ENCODE data around the gene UCHL3. TPM values are rescaled to one million over a fixed set of nuclear protein-coding genes. Genes with fewer than 3 reads are reported as not detected.

UCHL3 gene
- total and polyA plus RNA-seq, 9 of the 15 experiments (the other 6 are each of a cell fraction or from before 2014, with no cell fraction given): 42.2 to 112 (median 85.4) TPM

- TF ChIP-seq ARID4B (CRISPR knock-in tag; IDR thresholded peaks at IDR 0.05) (peak; percentile 80; the same call in 1 of the 2 replicates), POLR2AphosphoS5 (IDR thresholded peaks at IDR 0.05; ENCODE audit: control insufficient read depth, insufficient read depth, low read depth, low read length) (0 out of 2 replicates have a peak, but pooled peaks have one; percentile 16), LARP7 (IDR thresholded peaks at IDR 0.05) (no peak), TAF9B (IDR thresholded peaks at IDR 0.05; ENCODE audit: partially characterized antibody) (no peak), ZNF586 (CRISPR knock-in tag; conservative IDR thresholded peaks at IDR 0.05) (no peak), ZNF609 (CRISPR knock-in tag; IDR thresholded peaks at IDR 0.05; ENCODE audit: borderline replicate concordance) (no peak), ZNF77 (CRISPR knock-in tag; IDR thresholded peaks at IDR 0.05) (no peak), CXXC5 (CRISPR knock-in tag; IDR thresholded peaks at IDR 0.05) (peak; percentile 60), ELK3 (CRISPR knock-in tag; IDR thresholded peaks at IDR 0.05) (no peak), ZNF398 (CRISPR knock-in tag; IDR thresholded peaks at IDR 0.05) (no peak), DIDO1 (tag; IDR thresholded peaks at IDR 0.05; ENCODE audit: low read depth) (no peak), SAFB2 (IDR thresholded peaks at IDR 0.05; ENCODE audit: borderline replicate concordance, low read depth, low read length, severe bottlenecking) (no peak), RHOXF2B (CRISPR knock-in tag; conservative IDR thresholded peaks at IDR 0.05) (no peak)
Measured at GRCh38 chr13:75549262-75550158, at the start of gene UCHL3 (continued).

Data from K562 (cell line).